SKM-1 treated with dmso at 0.1 percent for 144 hours (cell line): ENCODE measurements around the gene HDAC4.

Experiments
- DNase-seq: peaks from one replicate; lab custom pipeline; 2025; ENCODE audit not compliant: unreplicated experiment; lab: John Stamatoyannopoulos, UW

Gene HDAC4

GRCh38 chr2:239311132-239312040, 89.4 kb downstream of the HDAC4 start:
- DNase-seq, result no peak

DNA sequence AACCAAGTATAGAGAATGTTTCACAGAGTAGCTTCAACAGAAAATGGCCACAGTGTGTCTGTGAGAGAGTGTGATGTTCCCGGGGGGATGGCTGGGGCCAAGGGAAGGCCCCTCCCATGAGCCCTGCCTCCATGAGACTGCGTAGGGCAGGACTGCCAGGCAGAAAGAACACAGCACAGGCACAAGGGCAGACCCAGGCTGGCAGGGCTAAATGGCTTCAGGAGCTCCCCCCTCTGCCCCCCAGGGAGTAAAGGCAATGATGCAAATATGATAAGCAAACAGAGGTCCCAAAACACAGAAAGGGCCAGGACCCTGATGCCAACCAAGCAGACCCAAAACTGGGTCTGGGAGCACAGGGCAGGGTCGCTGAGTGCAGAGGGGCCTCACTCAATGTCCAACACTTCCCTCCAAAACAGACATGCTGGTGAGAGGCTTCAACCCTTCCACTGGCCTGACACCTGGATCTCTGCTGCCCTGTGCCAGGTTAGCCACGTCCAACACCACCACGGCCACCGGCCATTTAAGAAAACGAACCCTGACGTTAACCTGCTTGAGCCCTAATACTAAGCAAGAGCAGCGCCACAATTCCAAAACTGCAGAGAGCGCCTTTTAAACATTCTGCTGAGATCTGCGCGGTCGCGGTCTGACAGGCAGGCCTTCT, 90.3 kb downstream of the HDAC4 start:
- DNase-seq, result no peak

DNA sequence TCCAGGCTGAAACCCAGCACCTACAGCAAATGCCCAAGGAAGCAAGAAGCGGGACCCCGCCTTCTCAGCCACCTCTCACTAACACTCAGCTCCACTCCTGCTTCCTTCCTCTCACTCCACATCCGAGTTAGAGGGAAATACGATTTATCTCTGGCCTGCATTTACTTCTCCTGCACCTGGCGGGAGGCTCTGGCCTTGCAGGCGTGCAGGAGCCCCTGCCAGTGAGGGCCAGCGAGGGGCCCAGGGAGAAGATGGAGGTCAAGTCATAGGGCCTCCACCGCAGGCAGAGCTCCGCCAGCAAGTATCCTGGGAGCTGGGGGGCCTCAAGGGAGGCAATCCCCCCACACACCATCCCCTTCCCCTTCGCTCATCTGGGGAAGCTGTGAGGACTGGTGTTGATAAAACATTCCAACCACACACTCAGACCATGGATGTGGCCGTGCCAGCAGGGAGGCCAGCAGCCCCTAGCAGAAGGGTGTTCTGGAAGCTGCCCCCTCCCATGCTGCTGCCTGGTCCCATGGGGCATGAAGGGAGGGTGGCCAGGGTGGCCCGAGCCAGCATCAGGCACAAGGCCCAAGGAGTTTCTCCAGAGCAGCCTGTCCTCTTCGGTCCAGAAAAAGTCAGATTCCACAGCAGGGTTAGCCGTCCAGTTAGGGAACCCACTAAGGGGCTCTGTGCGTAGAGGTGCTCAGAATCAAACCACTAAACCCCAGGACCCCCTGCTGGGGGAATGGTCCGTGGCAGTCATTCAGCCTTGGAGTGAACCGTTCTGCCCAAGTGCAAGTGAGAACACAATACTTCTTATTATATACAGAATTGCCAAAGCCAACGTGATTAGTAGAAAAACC, 91.2 kb downstream of the HDAC4 start:
- no peak for DNase-seq

DNA sequence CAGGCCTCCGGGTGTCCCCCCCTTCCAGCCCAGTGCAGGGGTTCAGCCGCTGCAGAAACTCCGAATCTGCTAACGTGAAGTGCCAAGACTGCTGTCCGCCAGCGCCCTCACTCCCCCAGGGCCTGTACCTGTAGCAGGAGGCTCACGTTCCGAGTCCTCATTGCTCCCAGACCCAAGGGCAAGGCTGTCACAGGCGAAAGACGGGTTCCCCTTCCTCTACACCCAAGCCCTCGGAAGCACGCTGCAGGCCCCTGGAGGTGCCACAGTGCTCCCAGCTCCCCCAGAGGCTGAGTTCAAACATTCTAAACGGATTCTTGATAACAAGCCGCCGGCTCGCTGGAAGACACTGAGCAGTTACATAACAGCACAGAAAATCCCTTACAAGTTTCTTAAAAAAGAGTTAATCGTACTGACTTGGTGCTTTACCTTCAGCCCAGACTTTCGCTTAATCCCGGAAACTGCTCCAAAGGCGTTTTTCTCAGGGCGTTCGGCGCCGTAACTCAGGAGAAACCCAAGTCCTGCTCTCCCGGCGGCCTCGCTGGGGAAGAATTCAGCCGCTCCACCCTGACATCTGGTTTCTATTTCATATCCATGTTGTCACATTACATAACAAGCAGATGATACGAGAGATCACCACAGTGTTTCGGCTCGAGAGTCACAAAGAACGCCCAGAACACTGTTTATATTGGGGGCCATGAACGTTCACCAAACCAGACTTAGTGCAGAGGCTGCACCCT, 92.0 kb downstream of the HDAC4 start:
- no peak for DNase-seq

GRCh38 chr2:239307921-239308613, 92.8 kb downstream of the HDAC4 start:
- no peak for DNase-seq

DNA sequence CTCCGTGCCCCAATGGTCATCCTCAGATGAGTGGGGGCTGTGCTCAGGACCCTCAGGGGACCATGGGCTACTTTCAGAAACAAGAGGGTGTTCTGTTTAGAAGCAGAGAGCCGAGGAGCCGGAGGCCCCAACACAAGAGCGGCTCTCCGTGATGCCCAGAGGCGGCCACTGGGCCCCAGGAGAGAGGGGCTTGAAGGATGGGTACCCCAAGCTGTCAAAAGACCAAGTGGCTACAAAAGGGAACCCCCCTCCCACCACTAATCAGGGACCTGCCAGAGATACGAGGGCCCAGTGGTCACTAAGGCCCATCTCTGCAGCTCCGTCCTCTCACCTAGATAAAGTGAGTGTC, 93.6 kb downstream of the HDAC4 start:
- no peak for DNase-seq

DNA sequence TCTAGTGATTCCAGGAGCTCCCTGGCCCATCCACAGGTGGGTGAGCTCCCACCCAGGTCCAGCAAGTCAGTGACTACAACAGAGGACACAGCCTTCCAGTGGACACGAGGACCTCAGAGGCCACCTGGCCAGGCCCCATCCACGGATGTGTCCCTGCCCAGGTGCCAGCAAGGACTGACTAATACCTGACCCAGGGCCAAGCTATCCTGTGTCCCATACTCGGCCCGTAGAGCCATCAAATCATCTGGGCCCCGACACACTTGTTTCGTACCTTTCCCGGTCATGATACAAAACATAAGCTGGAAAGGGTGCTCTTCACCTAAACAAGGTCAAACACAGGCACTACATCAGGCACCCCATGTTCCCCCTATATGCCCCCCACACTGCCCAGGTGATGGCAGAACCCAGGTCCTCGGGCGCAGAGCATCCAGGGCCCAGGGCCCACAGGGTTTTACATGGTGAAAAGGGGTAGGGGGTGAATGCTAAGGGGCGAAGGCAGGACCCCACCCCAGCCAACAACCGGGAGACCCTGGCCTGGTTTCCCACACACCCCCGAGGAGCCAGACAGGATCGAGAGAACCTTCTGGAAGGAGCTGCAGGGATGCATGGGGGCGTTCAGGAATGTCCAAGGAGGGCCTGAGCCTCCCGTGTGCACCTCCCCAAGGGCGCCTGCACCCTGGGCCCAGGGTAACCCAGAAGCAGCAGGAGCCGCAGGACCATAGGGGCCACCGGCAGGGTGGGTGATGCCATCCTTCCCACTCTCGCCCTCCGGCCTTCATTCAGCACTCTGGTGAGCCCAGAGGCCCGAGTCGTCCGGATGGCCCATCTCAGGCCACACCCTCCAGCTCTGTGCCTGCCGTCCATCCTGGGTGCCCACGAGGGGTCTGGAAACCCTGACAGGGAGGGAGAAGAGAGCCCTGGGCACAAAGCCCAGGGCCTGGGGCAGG, 94.3 kb downstream of the HDAC4 start:
- no peak for DNase-seq

DNA sequence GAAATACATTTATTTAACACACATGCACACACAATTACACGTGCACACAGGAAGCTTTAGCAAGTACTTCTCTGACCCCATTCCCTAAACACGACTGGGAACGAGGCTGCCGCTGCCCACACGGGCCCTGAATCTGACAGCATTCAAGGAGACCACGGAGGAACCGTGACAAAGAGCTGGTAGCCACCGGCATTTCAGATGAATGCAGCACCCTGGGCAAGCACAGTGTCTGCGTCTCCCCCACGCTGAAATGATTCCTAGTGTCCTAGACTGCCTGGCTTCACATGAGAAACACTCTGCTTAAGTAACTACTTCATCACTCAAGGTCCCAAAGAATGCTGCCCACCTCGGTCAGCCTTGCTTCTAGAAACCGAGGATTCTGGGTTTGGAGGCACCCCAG, 95.0 kb downstream of the HDAC4 start:
- DNase-seq, result no peak

- no peak for DNase-seq
Observed at GRCh38 chr2:239305222-239305575, 95.6 kb downstream of the HDAC4 start.

- no peak for DNase-seq
Observed at GRCh38 chr2:239304533-239305221, 96.1 kb downstream of the HDAC4 start.

DNA sequence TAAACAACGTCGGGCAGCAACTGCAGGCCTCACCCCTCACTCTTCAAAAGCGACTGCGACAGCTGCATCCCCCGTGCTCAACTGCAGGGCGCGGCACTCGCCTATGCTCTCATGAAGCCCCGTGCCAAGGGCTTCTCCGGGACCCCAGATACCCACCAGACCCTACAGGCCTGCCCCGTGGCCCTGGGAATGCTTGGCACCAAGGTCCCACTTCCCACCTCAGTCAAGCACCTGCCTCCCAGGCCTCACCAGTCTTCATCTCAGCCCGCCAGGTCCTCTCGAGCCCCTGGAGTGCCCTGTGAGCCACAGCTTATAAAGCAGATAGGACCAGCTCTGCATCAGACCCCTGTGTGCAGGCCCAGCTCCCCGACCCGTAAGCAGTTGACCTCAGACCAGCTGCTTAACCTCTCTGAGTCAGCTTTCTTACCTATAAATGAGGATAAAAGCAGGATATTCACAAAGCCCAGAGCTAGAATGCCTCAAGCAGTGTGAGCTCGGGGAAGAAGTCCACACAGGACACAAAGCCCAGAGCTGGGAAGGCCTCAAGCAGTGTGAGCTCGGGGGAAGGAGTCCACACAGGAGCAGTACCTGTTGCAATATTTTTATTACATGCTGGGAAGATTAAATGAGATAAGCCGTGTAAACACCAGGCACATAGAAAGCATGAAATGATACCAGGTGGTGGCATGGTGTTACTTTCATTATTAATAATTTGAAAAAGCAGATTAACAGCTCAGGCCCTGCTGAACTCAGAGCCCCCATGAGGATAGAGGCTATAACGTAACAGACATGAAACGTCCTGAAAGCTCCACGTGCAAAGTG, 96.9 kb downstream of the HDAC4 start:
- DNase-seq, result no peak

DNA sequence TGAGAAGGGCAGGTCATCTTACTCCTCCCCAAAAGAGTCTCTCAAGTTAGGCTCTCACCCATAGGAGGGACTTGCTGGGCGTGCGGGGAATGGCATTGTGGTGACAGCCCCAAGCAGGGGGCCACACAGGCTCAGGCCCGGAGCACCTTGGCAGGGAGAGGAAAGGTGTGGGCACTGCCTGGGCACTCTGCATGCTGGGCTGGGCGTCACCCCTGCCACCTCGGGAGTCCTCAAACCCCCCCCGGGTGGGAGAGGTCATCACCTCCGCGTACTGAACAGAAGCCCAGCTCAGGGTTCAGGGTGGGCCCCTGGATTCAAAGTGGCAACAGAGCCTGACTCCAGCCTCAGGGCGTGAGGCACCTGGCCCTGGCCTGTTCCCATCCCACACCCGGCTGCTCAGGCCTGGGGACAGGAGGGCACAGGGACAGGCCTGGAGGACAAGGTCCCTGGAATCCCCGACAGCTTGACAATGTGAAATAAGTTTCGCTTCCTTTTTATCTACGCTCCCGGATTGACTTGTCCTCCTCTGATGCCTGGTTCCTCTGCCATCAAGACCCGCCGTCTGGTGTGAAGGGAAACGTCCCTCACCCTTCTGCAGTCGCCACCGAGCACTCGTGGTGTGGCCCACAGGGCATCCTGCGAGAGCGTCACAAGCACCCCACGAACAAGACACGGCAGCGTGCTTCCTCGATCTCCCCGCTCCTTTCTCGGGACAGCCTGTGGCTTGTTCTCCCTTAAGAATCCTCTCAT, 97.8 kb downstream of the HDAC4 start:
- no peak for DNase-seq

GRCh38 chr2:239302083-239302807, 98.6 kb downstream of the HDAC4 start:
- no peak for DNase-seq

GRCh38 chr2:239300871-239301735, 99.7 kb downstream of the HDAC4 start:
- DNase-seq, result no peak

- no peak for DNase-seq
Observed at GRCh38 chr2:239300242-239300641, 100.6 kb downstream of the HDAC4 start.
